T-helper 17 cell (primary cell): ENCODE measurements around the gene EFEMP2. TPM values are rescaled to one million over a fixed set of nuclear protein-coding genes. Genes with fewer than 3 reads are reported as not detected.

Experiments used
- ATAC-seq: fragments of 150-1000 bp; cut with Tn5 transposase; 2 replicates; pipeline ENCODE4 v1.10.0; 2021; ENCODE audit warnings: mild to moderate bottlenecking, moderate library complexity
- DNase-seq, 3 donors: peaks; one replicate each; pipeline versions ENCODE4 v3.0.0 to v3.0.0-alpha.2; 2020 to 2021
- H3K9me3 ChIP-seq: one replicate; pipeline ENCODE4 v1.7.0; 2013; ENCODE audit warnings: low read length, mild to moderate bottlenecking; ENCODE audit not compliant: control insufficient read depth, poor library complexity, severe bottlenecking
- H3K27ac Mint-ChIP-seq: one replicate; pipeline ENCODE4 v1.8.0; 2022; ENCODE audit warnings: mild to moderate bottlenecking, moderate library complexity, mixed read lengths
- H3K27me3 Mint-ChIP-seq: one replicate; pipeline ENCODE4 v1.8.0; 2022; ENCODE audit warnings: mixed read lengths
- H3K36me3 Mint-ChIP-seq: one replicate; pipeline ENCODE4 v1.8.0; 2022; ENCODE audit warnings: low read depth, mixed read lengths
- H3K4me1 Mint-ChIP-seq: one replicate; pipeline ENCODE4 v1.8.0; 2022; ENCODE audit warnings: mild to moderate bottlenecking, mixed read lengths
- H3K4me3 Mint-ChIP-seq: one replicate; pipeline ENCODE4 v1.8.0; 2022; ENCODE audit warnings: mild to moderate bottlenecking, moderate library complexity, mixed read lengths
- total RNA-seq, 4 donors: library from RNA in 2 of 4; stranded (reverse) in 2 of 4; gene quantifications; one replicate each; pipeline ENCODE4 v1.2.3 and lab custom pipeline; 2022 to 2026

Gene EFEMP2
- total RNA-seq, 2 donors from 2014 or later, result 5.1 to 8.0 TPM

- no peak for DNase-seq
- Mint-ChIP-seq H3K27me3 (no peaks in the 10 kb centered on the region), H3K4me1 (peaks cover 31% of the 10 kb centered on the region), H3K4me3 (no peak overlapping the region), H3K27ac (peak overlapping the region; percentile 99), H3K36me3 (peaks cover 9% of the 10 kb centered on the region)
- no peaks in the 10 kb centered on the region for H3K9me3 ChIP-seq
- no peak for ATAC-seq
Measured at GRCh38 chr11:65862941-65863888, 9.4 kb downstream of the EFEMP2 start.

- Mint-ChIP-seq H3K27ac (peak overlapping the region; percentile 99), H3K27me3 (no peaks in the 10 kb centered on the region), H3K4me1 (peaks cover 34% of the 10 kb centered on the region), H3K4me3 (peak overlapping the region; percentile 63), H3K36me3 (peaks cover 9% of the 10 kb centered on the region)
- ATAC-seq (no peak), DNase-seq (no peak)
- no peaks in the 10 kb centered on the region for H3K9me3 ChIP-seq
Measured at GRCh38 chr11:65862191-65862735, 10.3 kb downstream of the EFEMP2 start.

- DNase-seq, result no peak
Measured at GRCh38 chr11:65861533-65862183, 10.9 kb downstream of the EFEMP2 start.

GRCh38 chr11:65861165-65861505 lies 11.5 kb downstream of the EFEMP2 start:
- DNase-seq (peak in 1 of 3 donors; percentile 3), ATAC-seq (no peak)
- Mint-ChIP-seq H3K27ac (peak overlapping the region; percentile 99), H3K27me3 (no peaks in the 10 kb centered on the region), H3K4me1 (peaks cover 41% of the 10 kb centered on the region), H3K4me3 (peak overlapping the region; percentile 99), H3K36me3 (peaks cover 9% of the 10 kb centered on the region)
- no peaks in the 10 kb centered on the region for H3K9me3 ChIP-seq

More at GRCh38 chr11:65861533-65862183, 10.9 kb downstream of the EFEMP2 start:
- peaks cover 36% of the 10 kb centered on the region for H3K4me1 Mint-ChIP-seq
- no peaks in the 10 kb centered on the region for H3K9me3 ChIP-seq
- peak overlapping the region; percentile 99 for H3K27ac Mint-ChIP-seq
- H3K36me3 Mint-ChIP-seq, result peaks cover 9% of the 10 kb centered on the region
- ATAC-seq, result no peak
- no peaks in the 10 kb centered on the region for H3K27me3 Mint-ChIP-seq
- H3K4me3 Mint-ChIP-seq, result peak overlapping the region; percentile 99

- peak; percentile 89 to 96 (median 91) for DNase-seq
- H3K4me3 Mint-ChIP-seq, result peak within 1 kb of the TSS; percentile 99
- H3K27me3 Mint-ChIP-seq, result no peaks in the 10 kb centered on the region
- H3K4me1 Mint-ChIP-seq, result peaks cover 45% of the 10 kb centered on the region
- peaks cover 9% of the 10 kb centered on the region for H3K36me3 Mint-ChIP-seq
- peak within 1 kb of the TSS; percentile 99 for H3K27ac Mint-ChIP-seq
- H3K9me3 ChIP-seq, result no peaks in the 10 kb centered on the region
- ATAC-seq, result peak; percentile 48
Measured at GRCh38 chr11:65860278-65861164, 12.1 kb downstream of the EFEMP2 start, which contains the start of gene MUS81. MUS81 (plus strand) TSS chr11:65860433; CDS start chr11:65860754, 321 bp downstream.

GRCh38 chr11:65859812-65860277 lies 12.8 kb downstream of the EFEMP2 start:
- DNase-seq (no peak), ATAC-seq (peak; percentile 1)
- no peaks in the 10 kb centered on the region for H3K9me3 ChIP-seq
- H3K4me3 Mint-ChIP-seq, result peak overlapping the region; percentile 99
- H3K27me3 Mint-ChIP-seq, result no peaks in the 10 kb centered on the region
- H3K36me3 Mint-ChIP-seq, result peaks cover 10% of the 10 kb centered on the region
- H3K27ac Mint-ChIP-seq, result peak overlapping the region; percentile 99
- peaks cover 42% of the 10 kb centered on the region for H3K4me1 Mint-ChIP-seq

- peak overlapping the region; percentile 99 for H3K4me3 Mint-ChIP-seq
- H3K27ac Mint-ChIP-seq, result peak overlapping the region; percentile 99
- DNase-seq (peak; percentile 88 to 96 (median 95)), ATAC-seq (peak; percentile 65)
- H3K4me1 Mint-ChIP-seq, result peaks cover 47% of the 10 kb centered on the region
- no peaks in the 10 kb centered on the region for H3K27me3 Mint-ChIP-seq
- no peaks in the 10 kb centered on the region for H3K9me3 ChIP-seq
- H3K36me3 Mint-ChIP-seq, result peaks cover 12% of the 10 kb centered on the region
Measured at GRCh38 chr11:65859095-65859811, 13.3 kb downstream of the EFEMP2 start.

GRCh38 chr11:65858681-65859087 lies 13.9 kb downstream of the EFEMP2 start:
- H3K9me3 ChIP-seq, result no peaks in the 10 kb centered on the region
- peaks cover 47% of the 10 kb centered on the region for H3K4me1 Mint-ChIP-seq
- H3K27ac Mint-ChIP-seq, result peak overlapping the region; percentile 99
- DNase-seq, result peak in 1 of 3 donors; percentile 3
- H3K36me3 Mint-ChIP-seq, result peaks cover 10% of the 10 kb centered on the region
- peak overlapping the region; percentile 99 for H3K4me3 Mint-ChIP-seq
- H3K27me3 Mint-ChIP-seq, result no peaks in the 10 kb centered on the region
- no peak for ATAC-seq

GRCh38 chr11:65857853-65858680 lies 14.5 kb downstream of the EFEMP2 start, which contains the start of gene CFL1:
CFL1 (minus strand) TSS chr11:65858180; CDS start chr11:65858099, 81 bp downstream.
- H3K4me3 Mint-ChIP-seq, result peak within 1 kb of the TSS; percentile 99
- DNase-seq (peak; percentile 93 to 96 (median 96)), ATAC-seq (peak; percentile 75)
- H3K27me3 Mint-ChIP-seq, result no peaks in the 10 kb centered on the region
- peak within 1 kb of the TSS; percentile 99 for H3K27ac Mint-ChIP-seq
- peaks cover 50% of the 10 kb centered on the region for H3K4me1 Mint-ChIP-seq
- peaks cover 10% of the 10 kb centered on the region for H3K36me3 Mint-ChIP-seq
- H3K9me3 ChIP-seq, result no peaks in the 10 kb centered on the region

- Mint-ChIP-seq H3K27ac (peak overlapping the region; percentile 99), H3K36me3 (peaks cover 5% of the 10 kb centered on the region), H3K4me1 (peaks cover 46% of the 10 kb centered on the region), H3K4me3 (peak overlapping the region; percentile 99), H3K27me3 (no peaks in the 10 kb centered on the region)
- ATAC-seq, result no peak
- peak; percentile 49 to 62 (median 52) for DNase-seq
- no peaks in the 10 kb centered on the region for H3K9me3 ChIP-seq
Measured at GRCh38 chr11:65857500-65857852, 15.1 kb downstream of the EFEMP2 start.
